HAP-1 (cell line): ENCODE results near the gene ADAMTS17.

Experiments used
- DNase-seq, 2 experiments: peaks; one replicate each; pipeline ENCODE4 v3.0.0-alpha.2; 2016 to 2020; ENCODE audit warnings: low spot score in 2 of 2
- H3K27me3 ChIP-seq: fragments of 250-450 bp; sonication (Bioruptor Pico); 2 replicates; pipeline ENCODE4 v1.5.1; 2020; ENCODE audit warnings: low read depth, mild to moderate bottlenecking, moderate library complexity
- H3K36me3 ChIP-seq: fragments of 250-450 bp; sonication (Bioruptor Pico); replicated peaks from 2 replicates; pipeline ENCODE4 v1.5.1; 2020; ENCODE audit warnings: mild to moderate bottlenecking
- H3K4me1 ChIP-seq: fragments of 250-450 bp; sonication (Bioruptor Pico); 2 replicates; pipeline ENCODE4 v1.5.1; 2020; ENCODE audit warnings: mild to moderate bottlenecking
- H3K4me3 ChIP-seq: fragments of 250-450 bp; sonication (Bioruptor Pico); 2 replicates; pipeline ENCODE4 v1.5.1; 2020; ENCODE audit warnings: mild to moderate bottlenecking, moderate library complexity
- H3K9me3 ChIP-seq: fragments of 250-450 bp; sonication (Bioruptor Pico); 2 replicates; pipeline ENCODE4 v1.5.1; 2020; ENCODE audit warnings: mild to moderate bottlenecking, moderate library complexity
- in situ Hi-C: fragments of 300-500 bp; cut with MboI; formaldehyde crosslinking; loops from 3 replicates; pipeline ENCODE4 v1.14.3; 2020; ENCODE audit warnings: low sequenced_read_pairs, inconsistent platforms, mixed read lengths

ADAMTS17 gene

DNA sequence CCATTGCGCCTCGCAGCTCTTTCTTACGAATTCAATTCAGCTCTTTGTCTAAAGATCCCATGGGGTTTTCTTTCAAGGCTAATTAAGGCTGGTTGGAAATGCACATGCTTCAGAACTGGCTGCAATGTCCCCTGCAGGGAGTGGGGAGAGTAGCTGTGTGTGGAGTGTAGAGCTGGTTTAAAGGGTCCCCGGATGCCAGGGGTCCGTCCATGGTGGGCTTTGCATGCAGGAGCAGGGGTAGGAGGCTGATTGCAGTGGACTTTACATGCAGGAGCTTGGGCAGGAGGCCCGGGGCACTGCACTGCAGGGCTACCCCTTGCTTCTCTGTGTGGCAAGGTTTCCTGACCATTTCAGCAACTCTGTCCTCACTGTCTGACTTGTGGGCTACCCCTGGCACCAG is 346.9 kb downstream of the ADAMTS17 start:
- in situ Hi-C loops: no loop called here
- no peaks in the 10 kb centered on the region for H3K9me3 ChIP-seq
- no peak overlapping the region for H3K4me3 ChIP-seq
- no peaks in the 10 kb centered on the region for H3K27me3 ChIP-seq
- no peaks in the 10 kb centered on the region for H3K4me1 ChIP-seq
- no peaks in the 10 kb centered on the region for H3K36me3 ChIP-seq
- peak in 1 of 2 experiments; percentile 15 for DNase-seq

DNA sequence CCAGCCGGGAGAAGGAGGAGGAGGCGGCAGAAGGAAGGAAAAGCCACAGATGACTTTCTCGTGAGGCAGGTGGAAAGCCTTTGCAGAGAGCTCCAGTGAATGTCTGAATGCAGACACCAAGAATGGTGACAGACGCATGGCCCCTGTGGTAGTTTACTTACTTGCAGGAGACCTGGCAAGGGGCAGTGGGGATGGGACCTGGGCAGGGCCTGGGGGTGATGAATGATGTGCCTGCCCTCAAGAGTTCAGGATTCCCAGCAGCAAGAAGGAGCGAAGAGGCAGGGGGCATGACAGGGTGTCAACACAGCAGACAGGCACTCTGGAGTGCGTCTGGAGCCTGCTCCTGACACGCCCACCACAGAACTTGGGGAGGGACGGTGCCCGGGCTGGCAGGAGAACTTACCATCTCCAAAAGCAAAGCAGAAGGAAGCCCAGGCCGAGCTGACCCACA is 348.1 kb downstream of the ADAMTS17 start:
- H3K9me3 ChIP-seq: no peaks in the 10 kb centered on the region
- in situ Hi-C loops: no loop called here
- no peaks in the 10 kb centered on the region for H3K36me3 ChIP-seq
- no peaks in the 10 kb centered on the region for H3K27me3 ChIP-seq
- no peak for DNase-seq
- H3K4me3 ChIP-seq: no peak overlapping the region
- H3K4me1 ChIP-seq: no peaks in the 10 kb centered on the region

DNA sequence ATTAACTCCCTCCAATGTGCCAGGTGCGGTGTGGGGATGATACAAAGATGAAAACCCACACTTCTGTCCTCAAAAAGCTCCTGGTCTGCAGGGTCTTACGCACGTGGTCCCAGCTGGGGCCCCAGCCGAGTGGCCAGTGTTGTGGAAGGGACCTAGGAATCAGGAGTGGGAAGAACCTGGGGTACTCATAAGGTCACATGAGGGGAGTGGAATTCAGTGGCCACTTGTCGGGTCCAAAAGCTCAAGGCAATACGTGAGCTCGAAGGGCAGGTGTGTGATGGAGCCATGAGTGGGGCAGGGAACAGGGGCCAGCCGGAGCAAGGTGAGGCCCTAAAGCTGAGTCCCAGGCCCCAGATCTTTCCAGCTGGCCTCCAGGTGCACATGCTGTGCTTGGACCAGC is 348.5 kb downstream of the ADAMTS17 start:
- in situ Hi-C loops: no loop called here
- no peak for DNase-seq
- no peaks in the 10 kb centered on the region for H3K9me3 ChIP-seq
- no peaks in the 10 kb centered on the region for H3K27me3 ChIP-seq
- no peaks in the 10 kb centered on the region for H3K36me3 ChIP-seq
- no peaks in the 10 kb centered on the region for H3K4me1 ChIP-seq
- no peak overlapping the region for H3K4me3 ChIP-seq

DNA sequence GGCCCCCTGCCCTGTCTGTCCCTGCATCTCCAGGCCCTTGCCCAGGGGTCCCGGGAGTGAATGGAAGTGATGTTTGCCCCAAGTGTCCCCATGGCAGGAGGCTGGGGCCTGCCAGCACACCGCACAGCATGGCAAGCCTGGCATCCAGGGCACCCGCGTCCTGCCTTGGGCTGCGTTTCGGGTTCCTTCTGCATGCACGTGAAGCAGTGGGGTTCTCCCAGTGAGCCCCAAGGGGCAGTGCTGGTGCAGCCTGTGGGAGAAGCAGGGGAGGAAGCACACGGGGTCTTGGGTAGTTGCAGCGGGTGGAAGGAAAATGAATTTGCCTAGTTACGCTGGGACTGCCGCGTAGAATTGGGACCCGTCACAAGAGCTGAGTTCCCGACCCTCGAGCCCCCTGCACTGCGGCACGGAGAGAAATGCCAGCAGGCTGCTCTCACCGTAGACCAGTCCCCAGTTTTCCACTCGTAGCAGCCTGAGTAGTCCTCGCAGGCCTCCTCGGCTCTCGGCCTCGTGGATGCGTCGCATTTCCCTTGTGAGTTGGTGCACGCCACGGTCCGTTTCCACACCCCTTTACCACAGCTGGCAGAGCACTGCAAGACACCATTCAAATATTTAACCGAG is 349.1 kb downstream of the ADAMTS17 start:
- in situ Hi-C loops: no loop called here
- Histone ChIP-seq H3K36me3 (no peaks in the 10 kb centered on the region), H3K4me1 (no peaks in the 10 kb centered on the region), H3K27me3 (no peaks in the 10 kb centered on the region), H3K4me3 (no peak overlapping the region), H3K9me3 (no peaks in the 10 kb centered on the region)
- DNase-seq: no peak

DNA sequence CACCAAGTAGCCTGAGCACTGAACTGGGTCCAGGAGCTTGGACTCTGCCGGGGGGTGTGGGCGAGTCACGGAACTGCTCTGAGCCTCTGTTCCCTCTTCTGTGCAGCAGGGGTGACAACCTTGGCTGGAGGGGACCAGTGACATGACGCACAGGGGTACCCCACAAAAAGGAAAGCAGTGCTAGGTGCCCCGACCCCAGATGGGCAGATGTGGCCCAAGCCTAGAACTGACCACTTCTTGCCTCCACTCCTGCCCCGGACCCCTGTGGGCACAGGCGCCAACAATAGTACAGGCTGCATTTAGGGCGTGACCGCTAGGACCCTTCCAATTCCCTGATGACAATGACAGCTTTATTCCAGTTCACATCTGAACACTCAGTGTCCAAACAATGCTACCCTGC is 352.7 kb downstream of the ADAMTS17 start:
- in situ Hi-C loops: no loop called here
- H3K27me3 ChIP-seq: no peaks in the 10 kb centered on the region
- DNase-seq: no peak
- H3K4me3 ChIP-seq: no peak overlapping the region
- no peaks in the 10 kb centered on the region for H3K4me1 ChIP-seq
- no peaks in the 10 kb centered on the region for H3K36me3 ChIP-seq
- no peaks in the 10 kb centered on the region for H3K9me3 ChIP-seq

DNA sequence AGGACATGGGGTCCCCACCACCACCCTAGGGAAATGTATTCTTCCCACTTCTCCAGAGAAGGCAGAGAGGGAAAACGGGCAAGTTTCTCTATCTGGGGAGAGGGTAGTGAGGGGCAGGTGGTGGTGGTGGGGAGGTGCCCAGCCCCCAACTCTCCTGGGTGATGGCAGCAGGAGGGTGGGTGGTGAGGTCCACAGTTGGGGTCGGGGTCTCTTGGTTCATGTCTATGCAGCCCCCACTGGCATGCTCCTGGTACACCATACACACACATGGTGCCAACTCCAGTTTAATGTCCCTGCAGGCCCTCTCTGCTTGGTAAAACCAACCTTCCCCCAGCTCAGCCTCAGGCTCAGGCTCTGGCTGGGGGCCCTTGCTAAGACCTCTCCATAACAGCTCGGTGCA is 354.1 kb downstream of the ADAMTS17 start:
- Histone ChIP-seq H3K4me1 (no peaks in the 10 kb centered on the region), H3K27me3 (no peaks in the 10 kb centered on the region), H3K9me3 (no peaks in the 10 kb centered on the region), H3K36me3 (no peaks in the 10 kb centered on the region), H3K4me3 (no peak overlapping the region)
- in situ Hi-C loops: no loop called here
- DNase-seq: no peak

DNA sequence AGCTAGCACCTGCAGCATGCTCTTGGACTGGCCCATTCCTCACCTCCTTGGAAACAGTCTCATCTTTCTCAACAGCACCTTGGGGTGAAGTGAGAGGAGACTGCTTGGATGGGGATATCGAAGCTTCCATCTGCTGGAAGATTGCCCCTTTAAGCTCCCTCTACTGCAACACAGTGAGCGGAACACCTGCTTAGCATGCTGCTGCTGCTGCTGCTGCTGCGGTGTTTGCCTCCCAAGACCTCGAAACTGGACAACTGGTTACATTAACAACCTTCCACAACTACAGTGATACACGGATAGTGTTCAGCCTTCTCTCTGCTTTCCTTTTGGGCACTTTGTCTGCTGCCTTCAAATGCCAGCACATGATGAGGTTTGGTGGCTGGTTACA is 354.7 kb downstream of the ADAMTS17 start:
- no peaks in the 10 kb centered on the region for H3K9me3 ChIP-seq
- in situ Hi-C loops: no loop called here
- H3K27me3 ChIP-seq: no peaks in the 10 kb centered on the region
- DNase-seq: no peak
- no peaks in the 10 kb centered on the region for H3K4me1 ChIP-seq
- H3K4me3 ChIP-seq: no peak overlapping the region
- H3K36me3 ChIP-seq: no peaks in the 10 kb centered on the region

DNA sequence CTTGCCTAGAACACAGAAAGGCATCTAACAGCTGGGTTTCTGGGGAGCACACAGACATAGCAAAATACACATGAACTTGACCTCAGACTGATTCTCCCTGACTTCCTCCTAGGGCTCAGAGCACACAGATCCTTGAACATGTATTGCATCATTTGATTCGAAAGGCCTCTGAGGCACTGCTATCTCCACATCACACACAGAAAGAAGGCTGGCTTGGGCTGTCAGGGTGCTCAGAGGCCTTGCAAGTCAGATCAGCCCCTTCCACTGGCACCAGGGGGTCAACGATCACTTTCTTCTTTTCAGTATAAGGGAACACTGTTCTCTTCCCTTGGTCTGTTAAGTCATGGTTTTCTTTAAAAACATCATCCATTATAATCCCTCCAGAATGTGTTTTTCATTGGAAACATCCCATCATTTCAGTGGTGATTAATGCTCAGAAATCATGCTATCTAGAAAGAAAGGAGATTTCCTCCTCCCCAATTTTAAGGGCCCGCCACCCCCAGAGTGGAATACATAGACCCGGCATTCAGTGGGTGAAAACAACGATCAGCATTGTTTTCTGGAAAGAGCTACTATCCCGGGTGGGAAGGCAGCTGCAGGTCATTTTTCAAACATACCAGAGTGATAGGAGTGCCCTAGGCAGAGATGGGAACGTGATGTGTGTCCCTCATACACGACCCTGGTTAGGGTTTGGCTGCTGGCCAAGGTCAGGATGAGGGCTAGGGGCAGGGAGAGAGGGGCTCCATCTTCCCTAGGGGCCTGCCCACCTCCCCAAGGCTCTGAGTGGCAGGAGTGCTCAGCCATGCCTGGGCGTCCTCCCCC is 355.3 kb downstream of the ADAMTS17 start:
- no peak for DNase-seq
- H3K27me3 ChIP-seq: no peaks in the 10 kb centered on the region

DNA sequence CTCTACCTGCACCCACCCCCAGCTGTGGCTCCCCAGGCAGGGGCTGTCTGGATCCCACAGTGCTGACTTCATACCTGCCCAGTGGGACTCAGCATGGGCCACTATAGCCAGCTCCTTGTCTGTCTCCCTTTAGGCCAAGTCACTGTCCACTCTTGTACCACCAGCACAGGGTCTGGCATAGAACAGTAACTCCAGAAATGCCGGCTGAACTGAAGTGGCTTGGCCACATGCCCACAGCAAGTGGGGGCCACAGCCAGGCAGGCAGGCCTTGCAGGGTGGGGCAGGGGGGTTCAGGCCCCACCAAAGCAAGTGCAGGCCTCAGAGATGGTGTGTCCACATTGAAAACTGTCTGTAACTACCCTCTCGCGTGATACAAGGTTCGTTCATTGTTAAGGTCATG is 355.9 kb downstream of the ADAMTS17 start:
- Histone ChIP-seq H3K27me3 (no peaks in the 10 kb centered on the region), H3K4me1 (no peaks in the 10 kb centered on the region), H3K4me3 (no peak overlapping the region), H3K9me3 (no peaks in the 10 kb centered on the region), H3K36me3 (no peaks in the 10 kb centered on the region)
- DNase-seq: no peak
- in situ Hi-C loops: no loop called here

More for the DNA sequence above, 355.3 kb downstream of the ADAMTS17 start:
- H3K36me3 ChIP-seq: no peaks in the 10 kb centered on the region
- H3K4me1 ChIP-seq: no peaks in the 10 kb centered on the region
- no peak overlapping the region for H3K4me3 ChIP-seq
- no peaks in the 10 kb centered on the region for H3K9me3 ChIP-seq
- in situ Hi-C loops: no loop called here

DNA sequence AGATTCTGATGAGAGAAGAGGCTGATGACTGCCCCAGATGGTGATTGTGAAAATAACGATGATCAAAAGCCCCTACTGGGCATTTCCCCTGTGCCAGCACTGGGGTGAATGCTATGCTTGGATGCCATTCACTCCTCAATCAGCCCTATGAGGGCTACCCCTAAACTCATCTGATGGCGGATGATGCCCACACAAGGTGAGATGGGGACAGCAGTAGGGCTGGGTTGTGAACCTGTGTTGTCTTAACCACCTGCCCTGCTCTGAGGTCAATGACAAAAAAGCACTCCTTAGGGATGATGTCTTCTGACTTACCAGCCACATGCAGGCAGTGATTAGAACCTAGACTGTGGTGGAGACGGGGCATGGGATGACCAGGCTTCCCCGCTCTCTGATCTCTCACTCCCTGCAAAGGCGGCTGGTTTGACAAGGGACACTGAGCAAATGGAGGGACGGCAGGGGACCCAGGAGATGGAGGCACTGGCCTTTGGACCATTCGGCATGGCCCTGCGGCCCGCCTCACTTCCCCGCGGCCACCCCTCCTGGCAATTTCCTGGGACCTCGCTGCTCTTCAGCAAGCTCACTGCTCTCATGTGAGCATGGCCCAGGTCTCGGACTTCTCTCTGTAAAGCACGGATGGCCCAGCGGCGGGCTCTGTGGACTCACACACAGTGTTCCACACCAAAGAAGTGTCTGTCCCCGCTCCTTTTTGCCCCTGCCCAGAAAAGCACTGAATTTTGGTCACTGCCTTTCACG is 357.1 kb downstream of the ADAMTS17 start:
- no peaks in the 10 kb centered on the region for H3K9me3 ChIP-seq
- in situ Hi-C loops: no loop called here

DNA sequence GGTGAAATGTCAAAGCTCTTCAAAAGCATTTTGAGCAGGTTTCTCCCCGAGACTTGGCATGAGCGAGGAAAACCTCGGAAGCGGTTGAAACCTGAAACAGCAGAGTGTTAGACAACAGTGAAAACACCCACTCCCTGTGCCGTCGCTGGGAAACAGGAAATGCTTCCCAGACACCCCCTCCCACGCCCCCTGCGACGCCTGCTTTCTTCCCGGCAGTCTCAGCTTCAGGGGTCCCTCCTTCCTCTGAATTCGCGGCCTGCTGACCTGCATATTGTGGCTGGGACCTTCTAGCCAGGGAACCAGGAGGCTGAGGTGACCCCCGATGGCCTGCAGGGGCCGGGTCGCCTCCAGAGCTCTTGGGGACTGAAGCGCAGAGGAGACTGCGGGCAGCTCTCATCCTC is 357.9 kb downstream of the ADAMTS17 start:
- in situ Hi-C loops: no loop called here
- Histone ChIP-seq H3K27me3 (no peaks in the 10 kb centered on the region), H3K9me3 (no peaks in the 10 kb centered on the region), H3K36me3 (no peaks in the 10 kb centered on the region), H3K4me3 (no peak overlapping the region), H3K4me1 (no peaks in the 10 kb centered on the region)
- DNase-seq: no peak

More for the DNA sequence above, 357.1 kb downstream of the ADAMTS17 start:
- Histone ChIP-seq H3K4me3 (no peak overlapping the region), H3K4me1 (no peaks in the 10 kb centered on the region), H3K27me3 (no peaks in the 10 kb centered on the region), H3K36me3 (no peaks in the 10 kb centered on the region)
- no peak for DNase-seq

DNA sequence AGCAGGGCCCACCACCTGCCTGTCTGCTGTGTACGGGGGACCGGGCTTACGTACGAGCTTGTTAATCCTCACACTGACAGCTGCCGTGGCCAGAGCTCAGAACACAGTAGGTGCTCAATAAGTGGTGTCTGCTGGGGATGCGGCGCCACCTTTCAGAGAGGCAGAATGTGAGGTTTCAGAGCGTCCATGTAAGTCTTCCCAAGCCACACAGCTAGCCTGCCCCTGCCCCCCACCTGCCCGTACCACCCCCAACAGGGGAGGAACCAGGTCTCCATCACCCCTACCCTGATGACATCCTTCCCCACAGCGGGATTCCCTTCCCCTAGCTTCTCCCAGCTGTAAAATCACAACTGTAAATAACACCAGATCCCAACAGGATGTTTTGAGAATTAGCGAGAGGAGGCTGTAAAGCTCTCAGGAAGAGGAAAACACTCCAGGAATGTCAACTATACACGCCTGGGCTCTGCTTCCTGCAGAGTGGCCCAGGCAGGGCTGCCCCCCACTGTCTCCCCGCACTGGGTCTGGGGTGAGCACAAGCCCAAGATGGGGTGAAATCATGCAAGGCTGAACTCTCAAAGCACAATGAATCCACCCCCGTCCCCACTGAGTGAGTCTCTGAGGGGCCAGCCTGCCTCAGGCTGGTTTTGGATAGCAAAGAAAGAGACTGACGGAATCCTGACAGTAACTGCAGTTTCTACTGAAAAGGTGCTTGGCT is 358.4 kb downstream of the ADAMTS17 start:
- DNase-seq: no peak
- no peaks in the 10 kb centered on the region for H3K9me3 ChIP-seq
- in situ Hi-C loops: no loop called here
- H3K27me3 ChIP-seq: no peaks in the 10 kb centered on the region
- no peaks in the 10 kb centered on the region for H3K4me1 ChIP-seq
- no peaks in the 10 kb centered on the region for H3K36me3 ChIP-seq
- no peak overlapping the region for H3K4me3 ChIP-seq

DNA sequence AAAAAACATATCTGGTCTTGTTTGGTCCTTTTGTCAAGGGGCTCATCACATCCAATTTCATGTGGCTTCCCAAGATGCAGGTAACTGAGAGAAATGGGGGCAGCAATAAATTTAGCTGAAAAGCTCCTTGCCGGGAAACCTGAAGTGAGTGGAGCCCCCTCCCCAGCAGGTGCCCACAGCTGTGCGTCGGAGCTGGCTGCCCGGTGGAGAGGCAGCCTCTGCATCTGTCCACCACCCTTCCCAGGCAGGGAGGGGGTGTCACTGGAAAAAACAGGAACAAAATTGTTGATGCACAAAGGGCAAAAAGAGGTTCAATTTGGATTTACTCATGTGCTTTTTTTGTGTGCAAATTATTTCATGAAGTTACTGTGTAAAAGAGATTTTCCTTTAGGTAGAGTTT is 359.1 kb downstream of the ADAMTS17 start:
- no peak for DNase-seq
- no peaks in the 10 kb centered on the region for H3K36me3 ChIP-seq
- H3K4me1 ChIP-seq: no peaks in the 10 kb centered on the region
- no peak overlapping the region for H3K4me3 ChIP-seq
- in situ Hi-C loops: no loop called here
- H3K27me3 ChIP-seq: no peaks in the 10 kb centered on the region
- H3K9me3 ChIP-seq: no peaks in the 10 kb centered on the region
